Measurements from ENCODE around the gene CPEB3.
"Not testable (repeated sequence)": the region's sequence is repeated elsewhere in the genome, so short reads cannot be mapped to it uniquely, and the experiment has no call there.

The CPEB3 gene

GRCh38 chr10:92047215-92047614 lies 243.7 kb downstream of the CPEB3 start:
- no peak for TF ChIP-seq CTCF (IDR thresholded peaks at IDR 0.05; ENCODE audit: borderline replicate concordance, control extremely low read depth, extremely low read depth, insufficient read depth, missing control alignments)
- in situ Hi-C loops (cut with MboI; ENCODE audit: low sequenced_read_pairs, unreplicated experiment): no loop called here
- DNase-seq (ENCODE audit: low spot score): no peak

- DNase-seq (ENCODE audit: low spot score): no peak
- in situ Hi-C loops (cut with MboI; ENCODE audit: low sequenced_read_pairs, unreplicated experiment): no loop called here
- TF ChIP-seq CTCF (IDR thresholded peaks at IDR 0.05; ENCODE audit: borderline replicate concordance, control extremely low read depth, extremely low read depth, insufficient read depth, missing control alignments): no peak
Observed at GRCh38 chr10:92045641-92046106, 245.2 kb downstream of the CPEB3 start.

GRCh38 chr10:92042541-92042940 lies 248.3 kb downstream of the CPEB3 start:
- DNase-seq (ENCODE audit: low spot score): no peak
- TF ChIP-seq CTCF (IDR thresholded peaks at IDR 0.05; ENCODE audit: borderline replicate concordance, control extremely low read depth, extremely low read depth, insufficient read depth, missing control alignments): no peak
- in situ Hi-C loops (cut with MboI; ENCODE audit: low sequenced_read_pairs, unreplicated experiment): no loop called here

GRCh38 chr10:92038949-92039348 lies 251.9 kb downstream of the CPEB3 start:
- no peak for DNase-seq (ENCODE audit: low spot score)
- no peak for TF ChIP-seq CTCF (IDR thresholded peaks at IDR 0.05; ENCODE audit: borderline replicate concordance, control extremely low read depth, extremely low read depth, insufficient read depth, missing control alignments)
- in situ Hi-C loops (cut with MboI; ENCODE audit: low sequenced_read_pairs, unreplicated experiment): no loop called here

GRCh38 chr10:92033070-92033469 lies 257.8 kb downstream of the CPEB3 start:
- in situ Hi-C loops (cut with MboI; ENCODE audit: low sequenced_read_pairs, unreplicated experiment): not testable (repeated sequence)

GRCh38 chr10:92031580-92031979 lies 259.3 kb downstream of the CPEB3 start:
- no peak for TF ChIP-seq CTCF (IDR thresholded peaks at IDR 0.05; ENCODE audit: borderline replicate concordance, control extremely low read depth, extremely low read depth, insufficient read depth, missing control alignments)
- in situ Hi-C loops (cut with MboI; ENCODE audit: low sequenced_read_pairs, unreplicated experiment): no loop called here
- no peak for DNase-seq (ENCODE audit: low spot score)

More at GRCh38 chr10:92033070-92033469, 257.8 kb downstream of the CPEB3 start:
- DNase-seq (ENCODE audit: low spot score): not testable (repeated sequence)

- TF ChIP-seq CTCF (IDR thresholded peaks at IDR 0.05; ENCODE audit: borderline replicate concordance, control extremely low read depth, extremely low read depth, insufficient read depth, missing control alignments): no peak
- no peak for DNase-seq (ENCODE audit: low spot score)
- in situ Hi-C loops (cut with MboI; ENCODE audit: low sequenced_read_pairs, unreplicated experiment): no loop called here
Observed at GRCh38 chr10:92027141-92027540, 263.7 kb downstream of the CPEB3 start.

- in situ Hi-C loops (cut with MboI; ENCODE audit: low sequenced_read_pairs, unreplicated experiment); DNase-seq (ENCODE audit: low spot score): not testable (repeated sequence)
Observed at GRCh38 chr10:92025340-92025739, 265.5 kb downstream of the CPEB3 start.
